Omental fat pad (tissue), 4 donors: Measurements from ENCODE around the gene RCE1. TPM values are rescaled to one million over a fixed set of nuclear protein-coding genes. Genes with fewer than 3 reads are reported as not detected.

Experiments
- ATAC-seq: fragments of 150-250 bp; one replicate; pipeline ENCODE4 v1.9.1; 2016; ENCODE audit warnings: mild to moderate bottlenecking, moderate library complexity; ENCODE audit not compliant: low FRiP score
- DNase-seq: peaks from one replicate; pipeline ENCODE4 v3.0.0-alpha.2; 2019; ENCODE audit warnings: low spot score
- total RNA-seq, 4 donors: library from RNA; depleted of rRNA; stranded (reverse); fragments of >200 nt; gene quantifications; one replicate each; pipeline ENCODE4 v1.1.0, GENCODE V29; 2016
- TF ChIP-seq, protein P1 (sequence below), 3 donors: fragments of 450-650 bp; IDR thresholded peaks; one replicate each; pipeline ENCODE4 v1.5.1; 2016 to 2017; ENCODE audit warnings: antibody characterized with exemption in 3 of 3, mild to moderate bottlenecking in 3 of 3, moderate library complexity in 2 of 3

RCE1 gene
- total RNA-seq, 4 donors from 2014 or later: 12.8 to 20.4 (median 14.5) TPM

DNA sequence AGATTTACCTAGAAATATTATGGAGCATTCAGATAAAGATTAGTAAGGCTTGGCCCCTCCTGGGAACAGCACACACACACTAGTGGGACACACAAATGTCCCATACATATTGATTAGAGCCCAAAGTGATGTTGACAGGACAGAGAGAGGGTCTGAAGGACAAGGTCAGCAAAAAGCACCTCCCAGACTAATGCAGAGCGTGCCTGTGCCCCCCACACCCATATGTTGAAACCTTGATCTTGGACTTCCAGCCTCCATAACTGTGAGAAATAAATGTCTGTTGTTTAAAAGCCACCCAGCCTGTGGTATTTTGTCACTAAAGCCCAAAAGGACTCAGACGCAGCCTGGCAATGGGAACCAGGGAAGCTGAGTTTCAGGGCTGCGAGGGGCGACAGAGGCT is 41.2 kb downstream of the RCE1 start:
- DNase-seq (no peak), ATAC-seq (no peak)
- TF ChIP-seq, protein P1, sequence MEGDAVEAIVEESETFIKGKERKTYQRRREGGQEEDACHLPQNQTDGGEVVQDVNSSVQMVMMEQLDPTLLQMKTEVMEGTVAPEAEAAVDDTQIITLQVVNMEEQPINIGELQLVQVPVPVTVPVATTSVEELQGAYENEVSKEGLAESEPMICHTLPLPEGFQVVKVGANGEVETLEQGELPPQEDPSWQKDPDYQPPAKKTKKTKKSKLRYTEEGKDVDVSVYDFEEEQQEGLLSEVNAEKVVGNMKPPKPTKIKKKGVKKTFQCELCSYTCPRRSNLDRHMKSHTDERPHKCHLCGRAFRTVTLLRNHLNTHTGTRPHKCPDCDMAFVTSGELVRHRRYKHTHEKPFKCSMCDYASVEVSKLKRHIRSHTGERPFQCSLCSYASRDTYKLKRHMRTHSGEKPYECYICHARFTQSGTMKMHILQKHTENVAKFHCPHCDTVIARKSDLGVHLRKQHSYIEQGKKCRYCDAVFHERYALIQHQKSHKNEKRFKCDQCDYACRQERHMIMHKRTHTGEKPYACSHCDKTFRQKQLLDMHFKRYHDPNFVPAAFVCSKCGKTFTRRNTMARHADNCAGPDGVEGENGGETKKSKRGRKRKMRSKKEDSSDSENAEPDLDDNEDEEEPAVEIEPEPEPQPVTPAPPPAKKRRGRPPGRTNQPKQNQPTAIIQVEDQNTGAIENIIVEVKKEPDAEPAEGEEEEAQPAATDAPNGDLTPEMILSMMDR (IDR thresholded peaks at IDR 0.05): no peak

- ATAC-seq: no peak
- TF ChIP-seq, protein P1 (IDR thresholded peaks at IDR 0.05): no peak
- DNase-seq: no peak
Measured at GRCh38 chr11:66885469-66885868, 42.2 kb downstream of the RCE1 start.

GRCh38 chr11:66885950-66886440 is 42.8 kb downstream of the RCE1 start:
- TF ChIP-seq, protein P1 (IDR thresholded peaks at IDR 0.05): no peak

GRCh38 chr11:66886671-66887221 is 43.5 kb downstream of the RCE1 start:
- ATAC-seq (no peak), DNase-seq (no peak)
- TF ChIP-seq, protein P1 (IDR thresholded peaks at IDR 0.05): no peak

More at GRCh38 chr11:66885950-66886440, 42.8 kb downstream of the RCE1 start:
- ATAC-seq (no peak), DNase-seq (no peak)

- TF ChIP-seq, protein P1 (IDR thresholded peaks at IDR 0.05): no peak
- ATAC-seq (no peak), DNase-seq (no peak)
Measured at GRCh38 chr11:66887526-66887925, 44.3 kb downstream of the RCE1 start.

DNA sequence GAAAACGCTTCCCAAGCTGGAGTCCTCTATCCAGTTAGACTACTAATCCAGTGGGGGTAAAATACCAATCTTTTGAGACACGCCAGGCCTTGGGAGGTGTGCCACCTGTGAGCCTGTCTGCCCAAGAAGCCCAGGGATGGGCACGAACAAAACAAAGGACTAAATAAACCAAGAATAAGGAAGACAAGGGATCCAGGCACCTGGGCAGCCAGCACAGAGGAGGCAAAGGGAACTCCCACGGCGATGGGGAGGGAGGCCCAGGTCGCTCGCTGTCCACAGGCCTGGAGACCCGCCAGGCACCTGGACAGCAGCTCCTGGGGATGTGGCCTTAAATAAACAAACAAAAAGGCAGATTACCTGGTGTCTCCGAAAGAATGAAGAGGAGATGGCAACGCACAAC is 45.0 kb downstream of the RCE1 start:
- no peak for ATAC-seq
- DNase-seq: no peak
- TF ChIP-seq, protein P1 (IDR thresholded peaks at IDR 0.05): no peak

DNA sequence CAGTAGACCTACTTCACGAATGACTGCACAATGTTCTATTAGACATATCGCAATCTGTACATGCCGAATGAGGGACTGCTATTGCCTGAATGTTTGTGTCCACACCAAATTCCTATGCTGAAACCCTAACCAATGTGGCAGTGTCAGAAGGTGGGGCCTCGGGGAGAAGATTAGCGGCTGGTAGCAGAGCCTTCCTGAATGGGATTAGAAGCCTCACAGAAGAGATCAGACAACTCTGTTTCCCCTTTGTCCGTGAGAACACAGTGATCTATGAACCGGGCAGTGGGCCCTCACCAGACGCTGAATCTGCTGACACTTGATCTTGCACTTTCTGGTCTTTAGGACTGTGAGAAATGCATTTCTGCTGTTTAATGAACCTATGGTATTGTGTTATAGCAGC is 46.7 kb downstream of the RCE1 start:
- DNase-seq: no peak
- TF ChIP-seq, protein P1 (IDR thresholded peaks at IDR 0.05): no peak
- no peak for ATAC-seq
